Sigmoid colon (tissue), 4 donors: ENCODE measurements around the gene TRAPPC3L.

Source experiments
- POLR2A ChIP-seq, 2 donors: fragments of 450-650 bp; IDR thresholded peaks; one replicate each; pipeline ENCODE4 v1.6.1; 2016; ENCODE audit warnings: antibody characterized with exemption in 2 of 2, mild to moderate bottlenecking in 2 of 2, moderate library complexity in 2 of 2
- POLR2AphosphoS5 ChIP-seq, 4 donors: sonication (generic); formaldehyde crosslinking; IDR thresholded peaks; one replicate each; pipeline ENCODE4 v1.6.1; 2017; ENCODE audit warnings: antibody characterized with exemption in 4 of 4
- TF ChIP-seq, protein P1 (sequence below), 4 experiments: fragments of 450-650 bp in 3 of 4; fragments of 200-600 bp in 1 of 4; IDR thresholded peaks; one replicate each; pipeline ENCODE4 v1.5.1; 2016 to 2019; ENCODE audit warnings: antibody characterized with exemption in 4 of 4, mild to moderate bottlenecking in 3 of 4, moderate library complexity in 2 of 4

DNA sequence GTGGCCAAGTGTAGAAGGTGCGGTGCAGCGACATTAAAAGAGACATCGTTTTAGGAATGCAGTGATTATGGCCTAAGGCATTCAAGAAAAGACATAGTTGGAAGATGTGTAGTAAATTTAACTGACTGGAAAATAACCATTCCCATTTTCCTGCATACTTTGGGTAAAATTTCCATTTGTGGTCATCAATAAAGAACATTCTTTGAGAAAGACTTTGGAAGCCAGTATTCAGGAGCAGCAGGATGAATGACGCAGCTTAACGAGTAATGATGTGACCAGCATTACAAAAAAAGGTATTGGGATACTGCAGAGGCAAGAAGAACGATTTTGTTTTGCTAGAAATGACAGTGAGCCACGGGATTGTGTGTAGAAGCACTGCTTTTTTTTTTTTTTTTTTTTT lies 18.8 kb upstream of the TRAPPC3L start:
- TF ChIP-seq POLR2AphosphoS5 (IDR thresholded peaks at IDR 0.05) = no peak
- TF ChIP-seq, protein P1, sequence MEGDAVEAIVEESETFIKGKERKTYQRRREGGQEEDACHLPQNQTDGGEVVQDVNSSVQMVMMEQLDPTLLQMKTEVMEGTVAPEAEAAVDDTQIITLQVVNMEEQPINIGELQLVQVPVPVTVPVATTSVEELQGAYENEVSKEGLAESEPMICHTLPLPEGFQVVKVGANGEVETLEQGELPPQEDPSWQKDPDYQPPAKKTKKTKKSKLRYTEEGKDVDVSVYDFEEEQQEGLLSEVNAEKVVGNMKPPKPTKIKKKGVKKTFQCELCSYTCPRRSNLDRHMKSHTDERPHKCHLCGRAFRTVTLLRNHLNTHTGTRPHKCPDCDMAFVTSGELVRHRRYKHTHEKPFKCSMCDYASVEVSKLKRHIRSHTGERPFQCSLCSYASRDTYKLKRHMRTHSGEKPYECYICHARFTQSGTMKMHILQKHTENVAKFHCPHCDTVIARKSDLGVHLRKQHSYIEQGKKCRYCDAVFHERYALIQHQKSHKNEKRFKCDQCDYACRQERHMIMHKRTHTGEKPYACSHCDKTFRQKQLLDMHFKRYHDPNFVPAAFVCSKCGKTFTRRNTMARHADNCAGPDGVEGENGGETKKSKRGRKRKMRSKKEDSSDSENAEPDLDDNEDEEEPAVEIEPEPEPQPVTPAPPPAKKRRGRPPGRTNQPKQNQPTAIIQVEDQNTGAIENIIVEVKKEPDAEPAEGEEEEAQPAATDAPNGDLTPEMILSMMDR (IDR thresholded peaks at IDR 0.05) = no peak
- no peak for TF ChIP-seq POLR2A (IDR thresholded peaks at IDR 0.05)
